GM18861 (cell line): ENCODE measurements around the gene ANKRD11.

Experiments used
- ATAC-seq: cut with Tn5 transposase; IDR thresholded peaks from one replicate; pipeline ENCODE4 v1.9.1; 2021; ENCODE audit not compliant: unreplicated experiment

The ANKRD11 gene

GRCh38 chr16:89507214-89507833 is 17.0 kb upstream of the ANKRD11 start:
- ATAC-seq: no peak

- no peak for ATAC-seq
Observed at GRCh38 chr16:89506791-89507191, 16.4 kb upstream of the ANKRD11 start.

- no peak for ATAC-seq
Observed at GRCh38 chr16:89506113-89506504, 15.7 kb upstream of the ANKRD11 start.

- peak; percentile 38 for ATAC-seq
Observed at GRCh38 chr16:89505204-89506112, 15.1 kb upstream of the ANKRD11 start.

- ATAC-seq: no peak
Observed at GRCh38 chr16:89504091-89504490, 13.7 kb upstream of the ANKRD11 start.

GRCh38 chr16:89502081-89502843 is 11.9 kb upstream of the ANKRD11 start:
- ATAC-seq: no peak

- no peak for ATAC-seq
Observed at GRCh38 chr16:89499767-89500166, 9.4 kb upstream of the ANKRD11 start.

- no peak for ATAC-seq
Observed at GRCh38 chr16:89498839-89499238, 8.5 kb upstream of the ANKRD11 start.

GRCh38 chr16:89495121-89495520 is 4.8 kb upstream of the ANKRD11 start:
- ATAC-seq: no peak

- no peak for ATAC-seq
Observed at GRCh38 chr16:89493776-89494175, 3.4 kb upstream of the ANKRD11 start.

- no peak for ATAC-seq
Observed at GRCh38 chr16:89491974-89492687, 1.8 kb upstream of the ANKRD11 start.

GRCh38 chr16:89491238-89491869 is 993 bp upstream of the ANKRD11 start:
- ATAC-seq: no peak

- no peak for ATAC-seq
Observed at GRCh38 chr16:89489898-89490438, 393 bp downstream of the ANKRD11 start.

GRCh38 chr16:89489040-89489897 is 1.1 kb downstream of the ANKRD11 start:
- ATAC-seq: peak; percentile 26

- no peak for ATAC-seq
Observed at GRCh38 chr16:89485701-89486246, 4.6 kb downstream of the ANKRD11 start.

- no peak for ATAC-seq
Observed at GRCh38 chr16:89484923-89485679, 5.3 kb downstream of the ANKRD11 start.

GRCh38 chr16:89484041-89484501 is 6.3 kb downstream of the ANKRD11 start:
- no peak for ATAC-seq

- ATAC-seq: no peak
Observed at GRCh38 chr16:89482817-89483205, 7.5 kb downstream of the ANKRD11 start.
